HG02642 (cell line): ENCODE measurements around the gene TOM1L2.

Source experiments
- ATAC-seq: cut with Tn5 transposase; IDR thresholded peaks from one replicate; pipeline ENCODE4 v1.9.1; 2021; ENCODE audit warnings: mild to moderate bottlenecking; ENCODE audit not compliant: unreplicated experiment, poor library complexity

Gene TOM1L2

DNA sequence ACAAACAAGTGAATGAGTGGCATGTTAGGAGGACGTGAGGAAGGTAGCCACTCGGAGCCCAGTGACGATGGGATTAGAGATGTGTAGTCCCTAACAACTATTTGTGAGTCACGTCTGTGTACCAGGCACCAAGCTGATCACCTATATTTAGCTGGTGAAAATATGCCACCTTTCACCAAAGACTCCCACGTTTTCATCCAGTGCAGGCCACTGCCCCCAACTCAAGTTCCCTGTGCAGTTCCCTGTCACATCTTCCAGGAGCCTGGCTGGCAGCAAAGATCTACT lies 67.2 kb downstream of the TOM1L2 start:
- ATAC-seq = no peak

DNA sequence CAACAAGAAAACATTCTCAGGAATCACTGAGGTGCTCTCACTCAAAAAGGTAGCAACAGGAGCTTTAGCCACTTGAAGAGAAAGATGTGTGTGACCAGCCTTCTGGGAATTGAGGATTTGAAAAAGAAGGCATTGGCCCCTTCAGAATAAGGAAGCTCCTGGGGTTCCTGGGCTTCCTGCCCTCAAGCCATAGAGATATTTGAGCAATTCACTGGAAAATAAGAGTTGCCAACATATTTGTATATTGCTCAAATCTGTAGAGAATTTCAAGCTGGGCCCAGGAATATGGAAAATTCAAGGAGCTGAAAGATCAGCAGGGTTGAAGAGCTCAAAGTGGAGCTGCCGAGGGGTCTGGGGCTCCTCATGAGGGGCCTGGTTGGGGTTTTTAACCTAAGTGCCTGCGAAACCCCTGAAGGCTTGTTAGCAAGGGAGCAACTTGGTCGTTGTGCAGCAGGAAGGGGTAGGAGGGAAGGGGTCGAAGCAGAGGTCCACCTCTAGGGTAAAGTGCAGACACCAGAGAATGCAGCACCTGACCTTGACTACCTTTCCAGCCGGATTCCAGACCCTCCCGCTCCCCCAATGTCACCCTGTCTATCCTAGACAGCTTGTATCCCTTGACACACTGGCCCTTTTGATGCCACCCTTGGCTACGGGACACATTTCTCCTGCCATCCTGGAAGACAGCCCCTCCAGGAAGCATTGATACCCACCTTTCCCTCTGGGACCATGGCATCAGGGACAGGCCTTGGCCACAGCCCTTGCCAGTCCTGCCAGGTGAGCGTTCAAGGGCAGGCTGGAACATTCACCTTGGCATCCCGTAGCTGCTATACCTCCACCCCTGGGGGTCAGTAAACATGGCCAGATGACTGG lies 67.8 kb downstream of the TOM1L2 start:
- no peak for ATAC-seq

- ATAC-seq = no peak
Measured at GRCh38 chr17:17902877-17903276, 69.3 kb downstream of the TOM1L2 start.

DNA sequence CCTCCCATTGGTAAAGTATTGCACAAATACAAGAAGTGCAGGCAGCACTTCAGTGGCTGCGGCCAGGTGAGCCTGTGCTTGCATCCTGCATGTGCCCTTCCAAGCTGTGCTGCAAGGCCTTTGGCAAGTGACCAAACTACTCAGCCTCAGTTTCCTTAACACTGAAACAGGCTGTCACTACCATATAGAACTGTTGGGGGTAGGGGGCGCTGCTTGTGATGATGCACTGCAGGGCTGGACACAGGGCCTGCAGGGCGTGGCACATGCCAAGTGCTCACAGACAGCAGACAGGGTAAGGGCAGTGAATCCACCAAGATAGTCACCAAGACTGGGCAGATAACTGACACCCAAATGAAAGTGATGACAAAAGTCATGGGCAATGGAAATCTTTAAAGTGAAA lies 69.8 kb downstream of the TOM1L2 start:
- ATAC-seq = no peak

- no peak for ATAC-seq
Measured at GRCh38 chr17:17900615-17901520, 71.3 kb downstream of the TOM1L2 start.

- ATAC-seq = no peak
Measured at GRCh38 chr17:17899486-17899885, 72.7 kb downstream of the TOM1L2 start.

DNA sequence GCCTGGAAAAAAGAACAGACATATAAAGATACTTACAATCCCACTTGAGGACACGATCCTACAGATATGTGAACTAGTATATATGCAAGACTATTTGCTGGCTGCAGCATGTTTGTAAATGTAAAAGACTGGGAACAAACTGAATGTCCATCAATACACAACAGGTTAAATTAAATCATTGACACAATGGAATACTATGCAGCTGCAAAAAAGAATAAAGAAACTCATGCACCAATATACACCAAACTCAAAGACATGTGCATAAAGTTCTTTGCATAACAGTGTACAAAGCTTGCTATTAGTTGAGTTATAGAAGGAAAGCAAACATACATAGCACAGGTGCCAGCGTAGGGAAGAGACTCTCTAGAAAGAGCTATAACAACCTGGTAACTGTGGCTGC lies 73.5 kb downstream of the TOM1L2 start:
- ATAC-seq = no peak

DNA sequence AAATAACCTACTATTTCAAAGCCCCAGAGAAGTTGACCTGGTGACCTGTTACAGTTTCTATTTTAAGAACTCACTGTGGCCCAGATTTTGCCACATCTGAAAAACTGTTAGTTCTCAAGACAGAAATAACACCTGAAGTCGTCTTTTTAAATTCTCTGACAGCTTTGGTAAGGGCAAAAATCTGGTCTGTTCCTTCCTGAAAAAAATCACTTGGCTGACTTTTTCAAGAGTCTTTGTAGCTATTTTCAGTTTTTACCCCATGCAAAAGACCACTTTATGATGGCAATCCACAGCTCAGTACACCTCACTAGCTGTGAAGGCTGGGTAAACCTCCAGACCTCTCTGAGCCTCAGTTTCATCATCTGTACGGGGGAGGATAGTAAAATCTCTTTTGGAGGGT lies 74.8 kb downstream of the TOM1L2 start:
- no peak for ATAC-seq

DNA sequence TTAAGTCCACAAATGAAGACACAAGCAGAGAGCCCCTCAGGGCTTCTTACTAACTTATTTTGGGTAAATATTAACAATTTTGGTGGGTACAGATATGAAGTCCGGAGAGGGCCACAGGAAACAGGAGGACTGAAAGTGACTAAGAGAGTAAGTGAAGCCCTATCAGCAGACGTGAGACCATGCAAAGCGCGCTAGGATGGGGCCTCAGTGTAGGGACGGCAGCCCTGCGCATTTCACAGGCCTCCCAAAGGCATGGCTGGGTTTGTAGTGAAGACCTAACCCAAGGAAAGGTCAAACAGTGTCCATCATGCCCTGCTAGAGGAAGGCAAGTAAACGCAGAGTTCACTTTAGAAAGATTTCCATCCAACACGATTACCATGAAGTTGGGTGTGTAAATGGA lies 75.5 kb downstream of the TOM1L2 start:
- no peak for ATAC-seq

- no peak for ATAC-seq
Measured at GRCh38 chr17:17893801-17894644, 78.2 kb downstream of the TOM1L2 start.

DNA sequence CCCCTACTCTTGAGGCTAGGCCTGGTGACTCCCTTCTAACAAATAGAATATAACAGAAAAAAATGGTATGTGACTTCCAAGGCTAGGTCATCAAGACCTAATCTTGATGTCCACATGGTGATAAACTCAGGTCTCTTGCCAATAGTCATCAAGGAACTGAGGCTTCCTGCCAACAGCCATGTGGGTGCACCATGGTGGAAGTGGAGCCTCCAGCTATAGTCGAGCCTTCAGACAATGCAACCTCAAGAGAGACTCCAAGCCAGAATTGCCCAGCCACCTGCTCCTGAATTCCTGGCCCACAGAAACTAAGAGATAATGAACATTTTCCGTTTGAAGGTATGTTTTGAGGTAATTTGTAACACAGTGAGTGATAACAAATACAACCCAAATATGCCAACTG lies 79.5 kb downstream of the TOM1L2 start:
- ATAC-seq = no peak

- ATAC-seq = no peak
Measured at GRCh38 chr17:17892009-17892408, 80.2 kb downstream of the TOM1L2 start.

DNA sequence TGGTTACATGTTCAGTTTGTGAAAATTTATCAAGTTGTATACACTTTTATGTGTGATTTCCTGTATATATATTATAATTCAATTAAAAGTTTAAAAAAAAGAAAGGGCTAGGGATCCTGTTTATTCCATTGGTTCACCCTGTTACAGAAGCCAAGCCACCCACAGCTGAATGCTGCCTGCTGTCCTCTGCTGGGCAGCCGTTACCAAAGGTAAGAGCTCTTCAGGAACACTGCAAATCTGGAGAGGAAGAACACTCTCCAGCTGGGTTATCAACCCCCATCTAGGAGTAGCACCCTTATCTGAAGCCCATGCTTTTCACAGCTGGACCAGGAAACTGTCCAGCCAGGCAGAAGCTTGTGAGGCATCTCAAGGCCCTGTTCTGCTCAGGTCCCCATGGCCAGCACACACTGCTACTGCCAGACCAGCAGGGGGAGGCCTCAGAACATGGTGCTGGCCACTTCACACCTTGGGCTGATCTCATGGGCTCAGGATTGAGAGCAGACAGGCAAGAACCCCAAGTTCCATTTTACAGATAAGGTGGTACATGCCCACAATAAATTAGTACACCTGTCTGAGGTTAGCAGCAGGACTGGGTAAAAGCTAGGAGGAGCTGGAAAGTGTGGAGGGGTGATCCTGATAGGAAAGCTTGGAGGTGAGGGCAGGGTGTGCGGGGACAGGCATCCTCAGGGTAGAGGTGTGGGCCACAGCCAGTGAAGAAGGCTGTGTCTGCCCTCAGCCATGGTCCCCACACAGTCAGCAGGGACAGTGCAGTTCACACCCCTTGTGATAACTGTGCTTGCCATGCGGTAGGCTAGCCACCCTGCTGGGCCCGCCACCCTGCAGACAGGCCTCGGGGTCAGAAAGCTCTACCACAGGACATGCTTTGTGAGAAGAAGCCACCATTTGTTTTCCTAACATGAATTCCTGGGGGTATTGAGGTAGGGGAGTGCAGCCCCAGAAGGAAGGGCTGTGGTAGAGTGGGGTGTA lies 81.1 kb downstream of the TOM1L2 start:
- no peak for ATAC-seq

DNA sequence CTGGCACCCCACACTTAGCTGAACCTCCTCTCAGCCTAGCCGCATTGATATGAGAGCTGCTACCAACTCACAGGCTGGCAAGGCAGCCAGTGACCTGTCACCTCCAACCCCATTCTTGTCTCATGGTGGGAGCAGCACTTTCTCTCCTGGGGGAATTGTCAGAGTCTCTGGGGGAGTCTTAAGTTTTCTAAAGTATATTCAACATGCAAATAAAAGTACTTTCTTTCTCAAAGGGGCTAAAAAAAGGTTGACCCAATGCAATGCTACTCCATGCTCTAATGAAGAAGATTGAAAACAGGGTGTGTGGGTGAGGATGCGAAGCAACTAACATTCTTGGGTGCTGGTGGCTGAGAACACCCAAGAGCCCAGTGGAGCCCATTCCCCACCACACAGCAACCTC lies 82.3 kb downstream of the TOM1L2 start:
- no peak for ATAC-seq

- ATAC-seq = no peak
Measured at GRCh38 chr17:17888821-17889220, 83.4 kb downstream of the TOM1L2 start.

DNA sequence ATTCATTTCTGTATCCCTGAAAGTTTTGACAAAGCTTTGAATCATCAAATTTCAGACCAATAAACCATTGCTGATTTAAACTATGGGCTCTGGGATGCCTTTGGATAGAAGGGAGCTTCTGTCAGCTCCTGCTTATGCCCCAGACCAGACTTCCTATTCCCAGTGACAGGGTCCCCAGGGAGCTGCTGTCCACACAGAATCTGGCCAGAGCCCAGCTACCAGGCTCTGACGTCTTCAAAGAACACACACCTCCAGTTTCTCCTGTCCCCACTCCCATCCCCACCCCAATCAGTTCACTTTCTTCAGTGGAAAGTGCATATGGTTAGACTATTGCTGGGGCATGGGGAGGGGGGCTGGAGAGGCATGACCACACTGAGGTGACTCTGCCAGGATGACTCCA lies 83.8 kb downstream of the TOM1L2 start:
- ATAC-seq = no peak

GRCh38 chr17:17887752-17888304 lies 84.4 kb downstream of the TOM1L2 start:
- no peak for ATAC-seq

DNA sequence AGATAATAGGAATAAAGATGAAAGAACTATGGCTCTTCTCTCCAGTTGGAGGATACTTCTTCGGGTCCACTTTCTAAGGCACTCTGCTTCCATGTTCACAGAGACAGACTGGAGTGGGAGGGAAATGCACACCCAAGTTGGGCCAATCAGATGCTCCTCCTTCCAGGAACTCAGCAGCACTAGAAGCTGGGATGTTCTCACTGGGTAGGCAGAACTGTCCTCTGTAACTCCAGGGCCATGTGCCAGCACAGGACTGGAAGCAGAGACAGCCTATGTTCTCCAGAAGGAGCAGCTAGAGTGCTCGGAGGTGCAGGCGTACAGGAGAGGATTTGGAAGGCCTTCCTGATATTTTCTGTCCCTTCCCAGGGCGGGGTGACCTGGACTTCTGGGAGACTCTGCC lies 85.5 kb downstream of the TOM1L2 start:
- no peak for ATAC-seq

GRCh38 chr17:17886226-17886625 lies 86.0 kb downstream of the TOM1L2 start:
- no peak for ATAC-seq
